Upper lobe of left lung (tissue), 4 donors: Measurements from ENCODE around the gene RIOK2.

ENCODE experiments used
- EP300 ChIP-seq, 4 donors: sonication (generic); formaldehyde crosslinking; IDR thresholded peaks; one replicate each; pipeline ENCODE4 v1.5.1; 2017; ENCODE audit warnings: antibody characterized with exemption in 4 of 4, control low read depth in 2 of 4
- POLR2A ChIP-seq, 4 donors: fragments of 450-650 bp; IDR thresholded peaks; one replicate each; pipeline ENCODE4 v1.5.1; 2016 to 2017; ENCODE audit warnings: antibody characterized with exemption in 4 of 4, mild to moderate bottlenecking in 2 of 4
- POLR2AphosphoS5 ChIP-seq, 2 donors: sonication (generic); formaldehyde crosslinking; IDR thresholded peaks; one replicate each; pipeline ENCODE4 v1.5.1; 2017; ENCODE audit warnings: antibody characterized with exemption in 2 of 2
- TF ChIP-seq, protein P1 (sequence below), 6 experiments: fragments of 450-650 bp in 4 of 6; fragments of 200-600 bp in 2 of 6; sonication (generic) in 2 of 6; IDR thresholded peaks; one replicate each; pipeline ENCODE4 v1.5.1; 2016 to 2019; ENCODE audit warnings: antibody characterized with exemption in 6 of 6

DNA sequence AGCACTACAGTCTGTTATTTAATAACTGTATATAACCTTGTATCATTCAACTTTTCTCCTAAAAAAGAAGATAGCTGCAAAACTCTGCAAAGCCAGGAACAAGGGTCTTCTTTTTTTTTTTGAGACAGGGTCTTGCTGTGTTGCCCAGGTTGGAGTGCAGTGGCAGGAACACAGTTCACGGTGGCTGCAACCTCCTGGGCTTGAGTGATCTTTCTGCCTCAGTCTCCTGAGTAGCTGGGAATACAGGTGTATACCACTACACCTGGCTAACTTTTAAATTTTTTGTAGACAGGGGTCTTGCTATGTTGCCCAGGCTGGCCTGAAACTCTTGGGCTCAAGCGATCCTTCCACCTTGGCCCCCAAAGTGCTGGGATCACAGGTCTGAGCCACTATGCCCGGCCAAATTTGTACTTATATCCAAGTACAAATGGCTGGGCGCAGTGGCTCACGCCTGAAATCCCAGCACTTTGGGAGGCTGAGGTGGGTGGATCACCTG lies 19.2 kb downstream of the RIOK2 start:
- TF ChIP-seq, protein P1, sequence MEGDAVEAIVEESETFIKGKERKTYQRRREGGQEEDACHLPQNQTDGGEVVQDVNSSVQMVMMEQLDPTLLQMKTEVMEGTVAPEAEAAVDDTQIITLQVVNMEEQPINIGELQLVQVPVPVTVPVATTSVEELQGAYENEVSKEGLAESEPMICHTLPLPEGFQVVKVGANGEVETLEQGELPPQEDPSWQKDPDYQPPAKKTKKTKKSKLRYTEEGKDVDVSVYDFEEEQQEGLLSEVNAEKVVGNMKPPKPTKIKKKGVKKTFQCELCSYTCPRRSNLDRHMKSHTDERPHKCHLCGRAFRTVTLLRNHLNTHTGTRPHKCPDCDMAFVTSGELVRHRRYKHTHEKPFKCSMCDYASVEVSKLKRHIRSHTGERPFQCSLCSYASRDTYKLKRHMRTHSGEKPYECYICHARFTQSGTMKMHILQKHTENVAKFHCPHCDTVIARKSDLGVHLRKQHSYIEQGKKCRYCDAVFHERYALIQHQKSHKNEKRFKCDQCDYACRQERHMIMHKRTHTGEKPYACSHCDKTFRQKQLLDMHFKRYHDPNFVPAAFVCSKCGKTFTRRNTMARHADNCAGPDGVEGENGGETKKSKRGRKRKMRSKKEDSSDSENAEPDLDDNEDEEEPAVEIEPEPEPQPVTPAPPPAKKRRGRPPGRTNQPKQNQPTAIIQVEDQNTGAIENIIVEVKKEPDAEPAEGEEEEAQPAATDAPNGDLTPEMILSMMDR (IDR thresholded peaks at IDR 0.05): no peak
- no peak for TF ChIP-seq POLR2A (IDR thresholded peaks at IDR 0.05)
- no peak for TF ChIP-seq POLR2AphosphoS5 (IDR thresholded peaks at IDR 0.05)
- TF ChIP-seq EP300 (IDR thresholded peaks at IDR 0.05): no peak
